GM10847 (cell line): ENCODE results near the gene RASIP1.

ENCODE experiments used
- POLR2A ChIP-seq: IDR thresholded peaks from 2 replicates; pipeline ENCODE4 v1.6.1; 2011; ENCODE audit not compliant: insufficient read length; ENCODE audit errors: extremely low read depth

The RASIP1 gene

GRCh38 chr19:48755084-48755641 is 14.8 kb upstream of the RASIP1 start, which contains the start of gene FGF21:
TSS of gene FGF21 (plus strand) at chr19:48755524. CDS start at chr19:48756237, 713 bp downstream.
- no peak for TF ChIP-seq POLR2A

- TF ChIP-seq POLR2A: no peak
Observed at GRCh38 chr19:48752496-48753365, 12.3 kb upstream of the RASIP1 start, which contains the start of gene FUT1. TSS of gene FUT1 (minus strand) at chr19:48752641. CDS start at chr19:48751281, 1,360 bp downstream.

GRCh38 chr19:48751845-48752495 is 11.6 kb upstream of the RASIP1 start:
- TF ChIP-seq POLR2A: no peak

GRCh38 chr19:48750771-48751504 is 10.5 kb upstream of the RASIP1 start:
- TF ChIP-seq POLR2A: no peak

- TF ChIP-seq POLR2A: no peak
Observed at GRCh38 chr19:48750351-48750750, 9.9 kb upstream of the RASIP1 start.

GRCh38 chr19:48749571-48750198 is 9.3 kb upstream of the RASIP1 start:
- no peak for TF ChIP-seq POLR2A

GRCh38 chr19:48746738-48747575 is 6.5 kb upstream of the RASIP1 start, which contains the start of gene IZUMO1:
TSS of gene IZUMO1 (minus strand) at chr19:48746909. CDS start at chr19:48745859, 1,050 bp downstream.
- TF ChIP-seq POLR2A: no peak

- no peak for TF ChIP-seq POLR2A
Observed at GRCh38 chr19:48746110-48746509, 5.7 kb upstream of the RASIP1 start.

GRCh38 chr19:48745208-48745995 is 5.0 kb upstream of the RASIP1 start:
- TF ChIP-seq POLR2A: no peak

- no peak for TF ChIP-seq POLR2A
Observed at GRCh38 chr19:48742096-48742495, 1.7 kb upstream of the RASIP1 start.

GRCh38 chr19:48741129-48741999 is 954 bp upstream of the RASIP1 start:
- no peak for TF ChIP-seq POLR2A

- TF ChIP-seq POLR2A: no peak
Observed at GRCh38 chr19:48739404-48740163, 826 bp downstream of the RASIP1 start.
